ENCODE results near the gene AP3S2.

GRCh38 chr15:89817701-89818280 is 76.0 kb downstream of the AP3S2 start:
- TF ChIP-seq POLR2A (IDR thresholded peaks at IDR 0.05) (no peak), CTCF (IDR thresholded peaks at IDR 0.05) (no peak)

All from transverse colon (tissue), 3 donors.